GM12801 (cell line): ENCODE results near the gene PCNX4.

Source experiments
- TF ChIP-seq, protein P1 (sequence below): IDR thresholded peaks from one replicate; pipeline ENCODE4 v1.5.1; 2011; ENCODE audit warnings: control low read depth; ENCODE audit not compliant: insufficient read length; ENCODE audit errors: extremely low read depth

Gene PCNX4

GRCh38 chr14:60188115-60188514, 96.4 kb downstream of the PCNX4 start:
- TF ChIP-seq, protein P1, sequence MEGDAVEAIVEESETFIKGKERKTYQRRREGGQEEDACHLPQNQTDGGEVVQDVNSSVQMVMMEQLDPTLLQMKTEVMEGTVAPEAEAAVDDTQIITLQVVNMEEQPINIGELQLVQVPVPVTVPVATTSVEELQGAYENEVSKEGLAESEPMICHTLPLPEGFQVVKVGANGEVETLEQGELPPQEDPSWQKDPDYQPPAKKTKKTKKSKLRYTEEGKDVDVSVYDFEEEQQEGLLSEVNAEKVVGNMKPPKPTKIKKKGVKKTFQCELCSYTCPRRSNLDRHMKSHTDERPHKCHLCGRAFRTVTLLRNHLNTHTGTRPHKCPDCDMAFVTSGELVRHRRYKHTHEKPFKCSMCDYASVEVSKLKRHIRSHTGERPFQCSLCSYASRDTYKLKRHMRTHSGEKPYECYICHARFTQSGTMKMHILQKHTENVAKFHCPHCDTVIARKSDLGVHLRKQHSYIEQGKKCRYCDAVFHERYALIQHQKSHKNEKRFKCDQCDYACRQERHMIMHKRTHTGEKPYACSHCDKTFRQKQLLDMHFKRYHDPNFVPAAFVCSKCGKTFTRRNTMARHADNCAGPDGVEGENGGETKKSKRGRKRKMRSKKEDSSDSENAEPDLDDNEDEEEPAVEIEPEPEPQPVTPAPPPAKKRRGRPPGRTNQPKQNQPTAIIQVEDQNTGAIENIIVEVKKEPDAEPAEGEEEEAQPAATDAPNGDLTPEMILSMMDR: no peak

DNA sequence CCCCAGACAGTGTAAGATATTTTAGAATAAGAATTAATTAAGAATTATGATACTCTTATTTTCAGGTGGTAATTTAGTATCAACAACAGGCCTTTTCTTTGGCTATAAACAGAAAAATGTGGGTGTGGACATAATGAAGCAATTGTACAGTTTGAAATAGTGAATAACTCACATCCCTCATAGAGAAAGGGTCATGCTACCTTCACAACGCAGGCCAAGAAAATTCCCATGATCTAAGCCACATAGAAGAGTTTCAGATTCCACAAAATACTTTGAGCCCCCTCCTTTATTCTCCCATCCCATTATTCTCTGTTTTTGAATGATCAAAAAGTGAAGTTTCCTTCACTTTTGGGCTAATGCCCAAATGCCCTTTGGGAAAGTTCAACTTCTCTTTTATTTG, 97.0 kb downstream of the PCNX4 start:
- TF ChIP-seq, protein P1: no peak

DNA sequence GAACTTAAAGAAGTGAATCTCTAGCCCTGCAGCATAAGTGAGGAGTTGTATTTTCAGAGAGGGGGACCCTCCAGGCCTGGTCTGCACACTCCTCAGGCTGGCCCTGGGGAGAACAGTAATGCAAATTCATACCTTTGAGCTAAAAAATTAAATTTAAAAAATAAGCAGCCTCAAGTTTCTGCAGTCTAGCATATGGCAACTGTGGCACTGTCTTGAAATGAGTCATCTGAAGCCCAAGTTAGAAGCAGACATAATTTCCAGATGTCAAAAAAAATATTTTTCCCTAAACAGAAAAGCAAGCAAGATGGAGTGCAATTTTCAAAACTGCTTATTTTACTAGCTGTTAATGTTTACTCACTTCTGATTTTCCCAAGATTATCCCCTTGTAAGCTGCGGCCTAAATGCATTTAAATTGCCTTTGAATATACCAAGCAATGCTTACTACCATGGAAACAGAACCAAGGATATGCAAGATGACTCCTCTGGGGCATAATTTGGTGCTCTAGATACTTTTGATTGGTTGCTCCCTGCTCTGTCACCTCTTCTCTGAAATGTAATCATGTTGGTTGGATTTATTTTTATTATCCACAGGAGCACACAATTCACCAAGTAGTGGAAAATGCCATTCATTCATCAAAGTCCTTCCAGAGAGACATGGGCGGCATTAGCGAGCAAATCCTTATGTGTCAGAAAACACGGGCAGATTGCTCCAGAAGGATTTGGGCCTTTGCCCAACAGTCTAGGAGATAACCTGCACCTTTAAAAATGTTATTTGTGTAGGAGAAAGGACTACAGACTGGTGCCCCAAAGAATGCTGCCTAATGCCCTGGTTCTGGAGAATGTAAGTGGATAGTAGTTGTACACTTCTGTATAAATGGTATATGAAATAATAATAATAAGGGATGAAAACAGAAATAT, 98.5 kb downstream of the PCNX4 start:
- TF ChIP-seq, protein P1: no peak

DNA sequence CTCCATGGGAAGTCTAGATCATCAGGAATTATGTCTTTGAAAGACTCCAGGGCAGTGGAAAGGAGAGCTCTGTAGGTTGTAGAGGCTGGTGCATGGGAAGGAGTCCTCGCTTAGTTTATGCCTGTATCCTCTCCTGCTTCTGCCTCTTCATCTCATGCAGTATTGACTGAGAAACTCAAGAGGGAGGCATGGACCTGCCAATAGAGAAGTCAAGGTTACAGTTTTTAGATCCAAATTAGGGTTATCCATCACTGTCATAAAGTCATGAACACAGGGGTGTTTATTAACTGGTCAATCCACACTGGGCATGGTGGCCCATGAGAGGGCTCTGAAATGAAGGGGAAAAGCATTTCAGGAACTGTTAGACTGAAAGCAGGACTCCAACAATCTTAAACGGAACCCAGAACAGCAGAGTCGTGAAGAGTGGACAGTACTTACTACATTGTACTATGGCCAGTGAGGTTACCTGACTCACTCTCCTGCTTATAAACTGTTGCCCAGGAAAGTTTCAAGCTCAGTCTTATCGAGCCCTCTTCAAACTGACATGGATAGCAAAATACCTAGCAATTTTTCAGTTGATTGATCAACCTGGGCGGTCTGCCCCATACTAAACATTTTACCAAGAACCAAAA, 103.6 kb downstream of the PCNX4 start:
- TF ChIP-seq, protein P1: no peak

GRCh38 chr14:60196291-60196690, 104.6 kb downstream of the PCNX4 start:
- TF ChIP-seq, protein P1: no peak

DNA sequence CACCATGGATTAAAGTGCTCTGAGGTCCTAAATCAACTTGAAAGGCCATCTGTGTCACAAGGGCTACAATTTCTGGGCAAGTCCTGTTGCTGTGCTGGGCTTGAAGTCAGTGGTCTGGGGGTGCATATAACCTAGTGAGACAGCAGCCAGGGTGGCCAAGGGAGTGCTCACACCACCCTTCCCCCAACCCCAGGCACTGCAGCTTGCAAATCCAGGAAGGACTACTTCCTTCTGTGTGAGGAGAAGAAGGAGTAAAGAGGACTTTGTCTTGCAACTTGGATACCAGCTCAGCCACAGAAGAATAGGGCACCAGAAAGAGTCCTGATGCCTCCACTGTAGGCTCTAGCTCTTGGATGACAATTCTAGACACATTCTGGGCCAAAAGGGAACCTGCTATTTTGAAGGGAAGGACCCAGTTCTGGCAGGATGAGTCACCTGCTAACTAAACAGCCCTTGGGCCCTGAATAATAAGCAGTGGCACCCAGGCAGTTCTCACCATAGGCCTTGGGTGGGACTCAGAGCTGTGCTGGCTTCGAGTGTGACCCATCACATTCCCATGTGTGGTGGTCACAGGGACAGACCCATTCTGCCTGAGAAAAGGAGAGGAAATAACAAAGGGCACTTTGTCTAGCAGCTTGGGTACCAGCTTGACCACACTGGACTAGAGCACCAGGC, 106.0 kb downstream of the PCNX4 start:
- TF ChIP-seq, protein P1: no peak

GRCh38 chr14:60199321-60199720, 107.6 kb downstream of the PCNX4 start:
- TF ChIP-seq, protein P1: no peak
